Naive thymus-derived CD4-positive, alpha-beta T cell (primary cell): Measurements from ENCODE around the gene FKBP7. TPM values are rescaled to one million over a fixed set of nuclear protein-coding genes. Genes with fewer than 3 reads are reported as not detected.
"Not testable (repeated sequence)": the region's sequence is repeated elsewhere in the genome, so short reads cannot be mapped to it uniquely, and the experiment has no call there.

Source experiments
- ATAC-seq: fragments of 150-1000 bp; cut with Tn5 transposase; 2 replicates; pipeline ENCODE4 v1.10.0; 2021; ENCODE audit warnings: mild to moderate bottlenecking, moderate library complexity
- CTCF ChIA-PET: fragments of 350-600 bp; sonication (Branson Sonifier 250); formaldehyde crosslinking; loops from one replicate; lab custom pipeline; 2021; ENCODE audit warnings: antibody characterized with exemption; lab: Charles Lee
- POLR2A ChIA-PET: fragments of 350-600 bp; sonication (Branson Sonifier 250); formaldehyde crosslinking; loops from one replicate; lab custom pipeline; 2021; ENCODE audit warnings: antibody characterized with exemption, inconsistent platforms; lab: Charles Lee
- DNase-seq, 9 donors: peaks; one replicate each; pipeline versions ENCODE4 v3.0.0 to v3.0.0-alpha.2; 2020 to 2022; ENCODE audit warnings: mixed read lengths in 1 of 9
- H3K27ac ChIP-seq: one replicate; pipeline ENCODE4 v1.7.0; 2013; ENCODE audit warnings: mild to moderate bottlenecking, low read depth, low read length, moderate library complexity
- H3K27me3 ChIP-seq, 2 donors: one replicate each; pipeline ENCODE4 v1.7.0; 2013; ENCODE audit warnings: low read length in 2 of 2, mild to moderate bottlenecking in 2 of 2, moderate library complexity in 2 of 2; ENCODE audit not compliant: control insufficient read depth in 2 of 2, insufficient read depth in 2 of 2
- H3K36me3 ChIP-seq, 3 experiments: 1 replicate in 2 of 3; 2 replicates in 1 of 3; pipeline ENCODE4 v1.7.0; 2013; ENCODE audit warnings: low read length in 3 of 3, mild to moderate bottlenecking in 3 of 3, moderate library complexity in 1 of 3; ENCODE audit not compliant: insufficient read depth in 3 of 3, control insufficient read depth in 2 of 3
- H3K4me1 ChIP-seq, 2 donors: one replicate each; pipeline ENCODE4 v1.7.0; 2013; ENCODE audit warnings: low read length in 2 of 2, mild to moderate bottlenecking in 2 of 2, moderate library complexity in 1 of 2; ENCODE audit not compliant: control insufficient read depth in 2 of 2, insufficient read depth in 2 of 2
- H3K4me3 ChIP-seq: 2 replicates; pipeline ENCODE4 v1.7.0; 2013; ENCODE audit warnings: mild to moderate bottlenecking, low read length
- H3K9me3 ChIP-seq, 3 experiments: 1 replicate in 2 of 3; 2 replicates in 1 of 3; pipeline ENCODE4 v1.7.0; 2013; ENCODE audit warnings: low read length in 3 of 3; ENCODE audit not compliant: control insufficient read depth in 2 of 3
- H3K27ac Mint-ChIP-seq, 9 donors: one replicate each; pipeline ENCODE4 v1.8.0; 2020 to 2022; ENCODE audit warnings: mixed read lengths in 9 of 9, mild to moderate bottlenecking in 8 of 9, moderate library complexity in 5 of 9, inconsistent platforms in 2 of 9
- H3K27me3 Mint-ChIP-seq, 5 donors: one replicate each; pipeline ENCODE4 v1.8.0; 2021 to 2022; ENCODE audit warnings: mixed read lengths in 5 of 5, mild to moderate bottlenecking in 1 of 5
- H3K36me3 Mint-ChIP-seq, 5 donors: one replicate each; pipeline ENCODE4 v1.8.0; 2020 to 2022; ENCODE audit warnings: mixed read lengths in 5 of 5, mild to moderate bottlenecking in 3 of 5, inconsistent platforms in 1 of 5
- H3K4me1 Mint-ChIP-seq, 7 donors: one replicate each; pipeline ENCODE4 v1.8.0; 2020 to 2022; ENCODE audit warnings: mixed read lengths in 7 of 7, mild to moderate bottlenecking in 3 of 7, inconsistent platforms in 1 of 7
- H3K4me3 Mint-ChIP-seq, 10 donors: one replicate each; pipeline ENCODE4 v1.8.0; 2020 to 2022; ENCODE audit warnings: mild to moderate bottlenecking in 10 of 10, mixed read lengths in 10 of 10, moderate library complexity in 6 of 10, inconsistent platforms in 2 of 10
- H3K9me3 Mint-ChIP-seq, 11 donors: one replicate each; pipeline ENCODE4 v1.8.0; 2020 to 2022; ENCODE audit warnings: mixed read lengths in 11 of 11, mild to moderate bottlenecking in 4 of 11, inconsistent platforms in 1 of 11, moderate library complexity in 1 of 11
- intact Hi-C, 2 donors: fragments of 100-400 bp; cut with micrococcal nuclease; formaldehyde crosslinking; loops; one replicate each; pipeline ENCODE4 v1.15.1; 2023
- polyA plus RNA-seq, 2 donors: library from polyadenylated mRNA; unstranded; fragments of 300-500 nt; fragmentation: Illumina TruSeq; gene quantifications; one replicate each; pipeline ENCODE4 v1.2.3, GENCODE V29; 2021
- total RNA-seq, 6 experiments: library from RNA in 5 of 6; stranded (reverse) in 5 of 6; gene quantifications; 1 replicate in 5 of 6; 2 replicates in 1 of 6; pipeline ENCODE4 v1.2.3 and lab custom pipeline; 2021 to 2026

FKBP7 gene
- total and polyA plus RNA-seq, 7 experiments from 2014 or later, result 0.64 to 4.6 (median 2.4) TPM

- H3K36me3 ChIP-seq, ATAC-seq, H3K4me1 ChIP-seq, H3K27ac Mint-ChIP-seq, H3K4me3 Mint-ChIP-seq, DNase-seq, H3K4me3 ChIP-seq, H3K27ac ChIP-seq, H3K4me1 Mint-ChIP-seq, intact Hi-C loops, H3K27me3 ChIP-seq, H3K9me3 ChIP-seq, H3K9me3 Mint-ChIP-seq, H3K27me3 Mint-ChIP-seq: not testable (repeated sequence)
- POLR2A ChIA-PET, result interaction anchor here (0.7 to 1.3 kb wide), 2 partner anchors 15 to 20 kb away, joined by 3 read pairs; partner anchors contain the start of genes PJVK and PRKRA
- H3K36me3 Mint-ChIP-seq, result peaks cover 0 to 10% (median 0%) of the 10 kb centered on the region in 5 donors
- CTCF ChIA-PET, result interaction anchor here (0.6 kb wide), 1 partner anchor 86 kb away, joined by 4 read pairs; no protein-coding TSS in a partner anchor
Measured at GRCh38 chr2:178471313-178471712, 7.1 kb downstream of the FKBP7 start.

- no peak overlapping the region for H3K4me3 Mint-ChIP-seq
- Histone ChIP-seq H3K36me3 (no peaks in the 10 kb centered on the region), H3K9me3 (no peaks in the 10 kb centered on the region), H3K27ac (no peak overlapping the region), H3K27me3 (no peaks in the 10 kb centered on the region), H3K4me1 (no peaks in the 10 kb centered on the region), H3K4me3 (no peak overlapping the region)
- no peak overlapping the region for H3K27ac Mint-ChIP-seq
- H3K36me3 Mint-ChIP-seq, result peaks cover 0 to 15% (median 0%) of the 10 kb centered on the region in 5 donors
- ATAC-seq, result no peak
- H3K9me3 Mint-ChIP-seq, result no peaks in the 10 kb centered on the region
- DNase-seq, result no peak
- no peaks in the 10 kb centered on the region for H3K27me3 Mint-ChIP-seq
- CTCF ChIA-PET, result no interaction called here
- POLR2A ChIA-PET, result no interaction called here
- peaks cover 0 to 5% (median 0%) of the 10 kb centered on the region in 7 donors for H3K4me1 Mint-ChIP-seq
- intact Hi-C loops, result no loop called here
Measured at GRCh38 chr2:178469219-178469849, 9.1 kb downstream of the FKBP7 start.

GRCh38 chr2:178457390-178457886 is 21.0 kb downstream of the FKBP7 start:
- ChIA-PET POLR2A (interaction anchor here (0.6 kb wide), 1 partner anchor 64 kb away, joined by 3 read pairs; no protein-coding TSS in a partner anchor), CTCF (no interaction called here)
- H3K4me1 Mint-ChIP-seq, result peaks cover 0 to under 1% (median 0%) of the 10 kb centered on the region in 7 donors
- ATAC-seq (no peak), DNase-seq (no peak)
- H3K4me1 ChIP-seq, result no peaks in the 10 kb centered on the region
- no peaks in the 10 kb centered on the region for H3K9me3 ChIP-seq
- no peak overlapping the region for H3K27ac ChIP-seq
- H3K4me3 ChIP-seq, result no peak overlapping the region
- no peaks in the 10 kb centered on the region for H3K36me3 ChIP-seq
- peaks cover 0 to 7% (median 0%) of the 10 kb centered on the region in 5 donors for H3K36me3 Mint-ChIP-seq
- no peaks in the 10 kb centered on the region for H3K27me3 ChIP-seq
- H3K27ac Mint-ChIP-seq, result no peak overlapping the region
- intact Hi-C loops, result loop anchor here in 1 of 2 donors (10.0 kb wide), 2 partner anchors 807 to 843 kb away; partner anchors contain the start of gene SESTD1
- peaks cover 0 to 7% (median 0%) of the 10 kb centered on the region in 5 donors for H3K27me3 Mint-ChIP-seq
- H3K4me3 Mint-ChIP-seq, result no peak overlapping the region
- peaks cover 0 to 4% (median 0%) of the 10 kb centered on the region in 11 donors for H3K9me3 Mint-ChIP-seq

- H3K27ac ChIP-seq, result no peak overlapping the region
- ChIA-PET CTCF (no interaction called here), POLR2A (interaction anchor here (1.2 kb wide), 1 partner anchor 16 kb away, joined by 3 read pairs; no protein-coding TSS in a partner anchor)
- peaks cover 0 to under 1% (median 0%) of the 10 kb centered on the region in 3 experiments for H3K36me3 ChIP-seq
- H3K4me3 ChIP-seq, result no peak overlapping the region
- peaks cover 0 to 9% (median 0%) of the 10 kb centered on the region in 5 donors for H3K27me3 Mint-ChIP-seq
- no peak overlapping the region for H3K4me3 Mint-ChIP-seq
- H3K27me3 ChIP-seq, result no peaks in the 10 kb centered on the region
- H3K9me3 Mint-ChIP-seq, result peaks cover 0 to 4% (median 0%) of the 10 kb centered on the region in 11 donors
- H3K4me1 Mint-ChIP-seq, result peaks cover 0 to 10% (median 4%) of the 10 kb centered on the region in 7 donors
- DNase-seq (no peak), ATAC-seq (no peak)
- peaks cover 4 to 7% of the 10 kb centered on the region in 2 donors for H3K4me1 ChIP-seq
- H3K27ac Mint-ChIP-seq, result peak overlapping the region in 1 of 9 donors; percentile 44
- H3K36me3 Mint-ChIP-seq, result peaks cover 0 to 7% (median 0%) of the 10 kb centered on the region in 5 donors
- intact Hi-C loops, result loop anchor here in 1 of 2 donors (10.0 kb wide), 2 partner anchors 809 to 841 kb away; partner anchors contain the start of gene SESTD1
- H3K9me3 ChIP-seq, result no peaks in the 10 kb centered on the region
Measured at GRCh38 chr2:178455947-178456346, 22.5 kb downstream of the FKBP7 start.

DNA sequence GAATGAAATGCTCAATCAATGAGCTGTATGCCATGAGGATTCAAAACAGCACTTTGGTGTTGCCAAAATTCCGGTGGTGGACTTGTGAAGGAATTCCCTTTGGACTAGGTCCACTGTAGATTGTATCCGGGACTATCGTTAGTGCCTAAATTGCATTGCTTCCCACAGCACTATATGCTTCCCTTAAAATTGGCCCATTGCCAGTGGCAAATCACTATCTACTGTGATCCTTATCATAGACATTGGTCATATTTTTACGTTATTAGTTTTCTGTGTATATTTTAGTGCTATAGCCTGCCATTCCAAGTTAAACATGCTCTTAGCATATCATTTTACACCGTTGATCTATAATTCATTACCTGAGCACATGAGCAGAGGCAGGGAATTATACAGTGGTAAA is 25.5 kb downstream of the FKBP7 start:
- Mint-ChIP-seq H3K9me3 (peaks cover 0 to 4% (median 0%) of the 10 kb centered on the region in 11 donors), H3K27me3 (peaks cover 0 to 9% (median 0%) of the 10 kb centered on the region in 5 donors), H3K27ac (no peak overlapping the region), H3K36me3 (peaks cover 4 to 11% (median 7%) of the 10 kb centered on the region in 5 donors), H3K4me1 (peaks cover 11 to 35% (median 26%) of the 10 kb centered on the region in 7 donors), H3K4me3 (no peak overlapping the region)
- Histone ChIP-seq H3K27ac (no peak overlapping the region), H3K4me1 (peaks cover 12 to 25% of the 10 kb centered on the region in 2 donors), H3K4me3 (no peak overlapping the region), H3K36me3 (peaks cover 0 to 3% (median 0%) of the 10 kb centered on the region in 3 experiments), H3K27me3 (no peaks in the 10 kb centered on the region), H3K9me3 (no peaks in the 10 kb centered on the region)
- DNase-seq (no peak), ATAC-seq (no peak)
- ChIA-PET CTCF (no interaction called here), POLR2A (interaction anchor here (1.1 kb wide), 1 partner anchor 1553 kb away, joined by 3 read pairs; no protein-coding TSS in a partner anchor)
- intact Hi-C loops, result loop anchor here in 1 of 2 donors (10.0 kb wide), 2 partner anchors 812 to 838 kb away; partner anchors contain the start of gene SESTD1

GRCh38 chr2:178452334-178452733 is 26.1 kb downstream of the FKBP7 start:
- peaks cover 0 to 4% (median 0%) of the 10 kb centered on the region in 11 donors for H3K9me3 Mint-ChIP-seq
- H3K4me1 Mint-ChIP-seq, result peaks cover 12 to 36% (median 28%) of the 10 kb centered on the region in 7 donors
- POLR2A ChIA-PET, result no interaction called here
- peaks cover 0 to 3% (median 1%) of the 10 kb centered on the region in 3 experiments for H3K36me3 ChIP-seq
- H3K9me3 ChIP-seq, result no peaks in the 10 kb centered on the region
- H3K27ac ChIP-seq, result no peak overlapping the region
- peaks cover 12 to 25% of the 10 kb centered on the region in 2 donors for H3K4me1 ChIP-seq
- intact Hi-C loops, result loop anchor here in 1 of 2 donors (10.0 kb wide), 2 partner anchors 812 to 838 kb away; partner anchors contain the start of gene SESTD1
- peak overlapping the region in 9 of 10 donors; percentile 2 to 96 (median 61) for H3K4me3 Mint-ChIP-seq
- H3K36me3 Mint-ChIP-seq, result peaks cover 5 to 12% (median 7%) of the 10 kb centered on the region in 5 donors
- H3K27ac Mint-ChIP-seq, result peak overlapping the region in 2 of 9 donors; percentile 43 to 88
- H3K27me3 Mint-ChIP-seq, result peaks cover 0 to 9% (median 0%) of the 10 kb centered on the region in 5 donors
- CTCF ChIA-PET, result no interaction called here
- ATAC-seq (no peak), DNase-seq (no peak)
- H3K4me3 ChIP-seq, result no peak overlapping the region
- no peaks in the 10 kb centered on the region for H3K27me3 ChIP-seq
